K562 (cell line): ENCODE measurements around the gene CSF1. TPM values are rescaled to one million over a fixed set of nuclear protein-coding genes. Genes with fewer than 3 reads are reported as not detected.

Experiments used
- ARHGAP35 ChIP-seq: fragments of 450-650 bp; IDR thresholded peaks from 2 replicates; pipeline ENCODE4 v1.6.1; 2018; ENCODE audit not compliant: partially characterized antibody
- BCOR ChIP-seq: fragments of 450-650 bp; IDR thresholded peaks from 2 replicates; pipeline ENCODE4 v1.6.1; 2016
- CBFA2T2 ChIP-seq: fragments of 450-650 bp; conservative IDR thresholded peaks from 2 replicates; pipeline ENCODE4 v1.6.1; 2017; ENCODE audit warnings: mild to moderate bottlenecking
- DMBX1 ChIP-seq: fragments of 250-450 bp; sonication (Bioruptor Pico); IDR thresholded peaks from 2 replicates; pipeline ENCODE4 v1.8.0; 2022; ENCODE audit warnings: inconsistent platforms, mild to moderate bottlenecking, moderate library complexity, borderline replicate concordance
- EZH2 ChIP-seq: IDR thresholded peaks from 2 replicates; pipeline ENCODE4 v1.6.1; 2012; ENCODE audit warnings: low read depth, mild to moderate bottlenecking, inconsistent platforms, low read length, borderline replicate concordance
- GTF2F1 ChIP-seq: IDR thresholded peaks from 2 replicates; pipeline ENCODE4 v1.6.1; 2011; ENCODE audit warnings: low read depth, low read length, improper control_type of control experiment
- HDAC2 ChIP-seq: fragments of 450-650 bp; IDR thresholded peaks from 2 replicates; pipeline ENCODE4 v1.6.1; 2016; ENCODE audit warnings: mild to moderate bottlenecking
- LARP7 ChIP-seq: fragments of 450-650 bp; IDR thresholded peaks from 2 replicates; pipeline ENCODE4 v1.6.1; 2016
- NCOA2 ChIP-seq, 2 experiments: fragments of 450-650 bp; IDR thresholded peaks; 2 replicates each; pipeline ENCODE4 v1.6.1; 2018; ENCODE audit warnings: mild to moderate bottlenecking in 2 of 2, moderate library complexity in 1 of 2; ENCODE audit not compliant: partially characterized antibody in 2 of 2
- PHTF2 ChIP-seq: fragments of 250-450 bp; sonication (Bioruptor Pico); IDR thresholded peaks from 2 replicates; pipeline ENCODE4 v1.5.0; 2021; ENCODE audit warnings: mild to moderate bottlenecking
- RBM34 ChIP-seq: fragments of 200-400 bp; formaldehyde crosslinking; IDR thresholded peaks from 2 replicates; pipeline ENCODE4 v1.6.1; 2018; ENCODE audit warnings: low read length, borderline replicate concordance; ENCODE audit not compliant: insufficient read depth
- RBM39 ChIP-seq: fragments of 200-400 bp; formaldehyde crosslinking; optimal IDR thresholded peaks from 2 replicates; pipeline ENCODE3; 2018; ENCODE audit warnings: low read depth, low read length
- RFX1 ChIP-seq: fragments of 450-650 bp; IDR thresholded peaks from 2 replicates; pipeline ENCODE4 v1.6.1; 2016; ENCODE audit warnings: mild to moderate bottlenecking, moderate library complexity
- SAFB ChIP-seq: fragments of 200-400 bp; formaldehyde crosslinking; IDR thresholded peaks from 2 replicates; pipeline ENCODE4 v1.6.1; 2017; ENCODE audit warnings: low read depth, low read length, borderline replicate concordance
- SMC3 ChIP-seq: conservative IDR thresholded peaks from 2 replicates; pipeline ENCODE4 v1.6.1; 2011; ENCODE audit warnings: low read depth, low read length, improper control_type of control experiment; ENCODE audit not compliant: insufficient read depth
- TCF7 ChIP-seq: sonication (generic); IDR thresholded peaks from 2 replicates; pipeline ENCODE4 v1.6.1; 2016; ENCODE audit warnings: antibody characterized with exemption, borderline replicate concordance
- TGIF2 ChIP-seq: sonication (generic); formaldehyde crosslinking; IDR thresholded peaks from 2 replicates; pipeline ENCODE4 v1.8.1; 2022; ENCODE audit warnings: mild to moderate bottlenecking, missing genetic modification reagents, moderate library complexity
- U2AF2 ChIP-seq: fragments of 200-400 bp; formaldehyde crosslinking; optimal IDR thresholded peaks from 2 replicates; pipeline ENCODE3; 2017; ENCODE audit warnings: low read depth, mild to moderate bottlenecking, low read length
- WHSC1 ChIP-seq: IDR thresholded peaks from one replicate; pipeline ENCODE4 v1.6.1; 2012; ENCODE audit warnings: low read length, control low read depth, inconsistent platforms
- ZBTB17 ChIP-seq: fragments of 450-650 bp; formaldehyde crosslinking; IDR thresholded peaks from 2 replicates; pipeline ENCODE4 v1.4.0; 2020; ENCODE audit warnings: mild to moderate bottlenecking
- ZNF143 ChIP-seq: sonication (generic); formaldehyde crosslinking; IDR thresholded peaks from 2 replicates; pipeline ENCODE4 v1.9.0; 2022; ENCODE audit warnings: mild to moderate bottlenecking, missing genetic modification reagents
- ZNF41 ChIP-seq: fragments of 250-450 bp; sonication (Bioruptor Pico); conservative IDR thresholded peaks from 2 replicates; pipeline ENCODE4 v1.4.0; 2020; ENCODE audit warnings: mild to moderate bottlenecking
- ZNF584 ChIP-seq: fragments of 200-800 bp; sonication (Bioruptor generic); IDR thresholded peaks from 2 replicates; pipeline ENCODE4 v1.6.1; 2016; ENCODE audit warnings: low read depth, mild to moderate bottlenecking, missing genetic modification characterization, missing compliant biosample characterization
- ZNF644 ChIP-seq: fragments of 200-800 bp; sonication (Bioruptor generic); IDR thresholded peaks from 2 replicates; pipeline ENCODE4 v1.6.1; 2016; ENCODE audit warnings: low read depth, missing genetic modification characterization, missing compliant biosample characterization
- ZNF699 ChIP-seq: fragments of 250-450 bp; sonication (Bioruptor Pico); IDR thresholded peaks from 2 replicates; pipeline ENCODE4 v1.8.0; 2021; ENCODE audit warnings: mild to moderate bottlenecking, moderate library complexity; ENCODE audit not compliant: insufficient replicate concordance
- polyA plus RNA-seq, 8 experiments: library from polyadenylated mRNA; depleted of rRNA in 4 of 8; stranded (reverse) in 5 of 8; unstranded in 3 of 8; fragments of >200 nt; fragmentation: Nextera tagmentation in 2 of 8; fragmentation: Illumina TruSeq in 1 of 8; extraction: Ambion mirVana in 2 of 8; extraction: Trizol in 1 of 8; gene quantifications; 2 replicates each; pipeline versions ENCODE4 v1.2.1 to v1.2.3, GENCODE V29; 2011 to 2014; ENCODE audit warnings: inconsistent platforms in 1 of 8, missing spikeins in 1 of 8
- total RNA-seq, 7 experiments: library from RNA; depleted of rRNA in 6 of 7; stranded (reverse); fragments of >200 nt in 6 of 7; fragmentation: Illumina TruSeq in 2 of 7; extraction: Trizol in 2 of 7; gene quantifications; 2 replicates each; pipeline versions ENCODE4 v1.2.1 to v1.2.3, GENCODE V29; 2011 to 2021; ENCODE audit warnings: low replicate concordance in 1 of 7
- TF ChIP-seq, protein P1 (sequence below): fragments of 450-650 bp; formaldehyde crosslinking; IDR thresholded peaks from 2 replicates; pipeline ENCODE4 v1.4.0; 2022; ENCODE audit warnings: missing genetic modification characterization
- TF ChIP-seq, protein P2 (sequence below): fragments of 250-450 bp; sonication (Bioruptor Pico); IDR thresholded peaks from 2 replicates; pipeline ENCODE4 v1.8.0; 2022; ENCODE audit warnings: moderate library complexity, mild to moderate bottlenecking, inconsistent platforms

The CSF1 gene
- total and polyA plus RNA-seq, 9 of the 15 experiments (the other 6 are each of a cell fraction or from before 2014, with no cell fraction given), result 0.18 to 11.8 (median 2.8) TPM

DNA sequence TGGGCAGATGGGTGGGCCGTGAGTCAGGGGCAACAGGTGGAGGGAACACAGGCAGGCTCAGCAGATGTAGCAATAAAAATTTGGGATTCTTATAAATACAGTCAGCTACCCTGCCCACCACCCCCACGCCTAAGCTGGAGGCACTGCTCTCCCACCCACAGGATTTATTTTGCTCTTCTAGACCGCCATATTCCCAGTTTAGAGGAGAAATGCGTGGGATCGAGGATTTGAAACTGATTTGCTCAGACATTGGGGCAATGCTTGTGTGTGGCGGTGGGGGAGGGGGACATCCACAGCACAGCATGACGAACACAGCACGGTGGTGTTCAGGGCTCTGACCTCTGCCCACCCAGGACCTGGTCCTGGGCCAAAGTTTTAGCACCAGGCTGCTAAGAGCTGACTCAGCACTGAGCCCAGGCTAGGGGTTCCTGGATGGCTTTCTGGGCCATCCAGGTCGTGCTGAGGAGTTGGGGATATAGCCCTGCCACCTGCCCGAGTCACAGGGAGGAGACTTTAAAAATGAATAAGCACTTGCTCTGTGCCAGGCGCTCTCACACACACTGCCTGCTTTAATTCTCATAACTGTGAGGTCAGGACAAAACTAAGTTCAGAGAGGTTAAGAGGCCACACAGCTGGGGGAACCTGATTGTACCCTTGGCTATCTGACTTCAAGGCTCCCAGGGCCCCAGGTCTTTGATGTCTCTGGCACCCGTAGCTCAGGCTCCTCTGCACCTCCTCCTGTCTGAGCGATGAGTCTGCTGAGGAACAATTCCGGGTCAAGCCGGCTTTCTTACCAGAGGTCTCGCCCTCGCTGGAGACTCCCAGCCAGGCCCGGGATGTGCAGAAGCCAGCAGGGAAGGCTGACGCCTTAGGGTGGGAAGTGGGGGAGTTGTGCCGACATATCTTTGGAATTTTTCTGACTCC, 29.4 kb upstream of the CSF1 start (continued):
- TF ChIP-seq, protein P1, sequence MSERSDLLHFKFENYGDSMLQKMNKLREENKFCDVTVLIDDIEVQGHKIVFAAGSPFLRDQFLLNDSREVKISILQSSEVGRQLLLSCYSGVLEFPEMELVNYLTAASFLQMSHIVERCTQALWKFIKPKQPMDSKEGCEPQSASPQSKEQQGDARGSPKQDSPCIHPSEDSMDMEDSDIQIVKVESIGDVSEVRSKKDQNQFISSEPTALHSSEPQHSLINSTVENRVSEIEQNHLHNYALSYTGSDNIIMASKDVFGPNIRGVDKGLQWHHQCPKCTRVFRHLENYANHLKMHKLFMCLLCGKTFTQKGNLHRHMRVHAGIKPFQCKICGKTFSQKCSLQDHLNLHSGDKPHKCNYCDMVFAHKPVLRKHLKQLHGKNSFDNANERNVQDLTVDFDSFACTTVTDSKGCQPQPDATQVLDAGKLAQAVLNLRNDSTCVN (CRISPR knock-in tag), result no peak
- TF ChIP-seq WHSC1, result no peak
- TF ChIP-seq ZNF644 (tag), result no peak
- no peak for TF ChIP-seq RFX1
- peak; percentile 16; the same call in 1 of the 2 replicates for TF ChIP-seq DMBX1
- 0 out of 2 replicates have a peak, but pooled peaks have one; percentile 28 for TF ChIP-seq HDAC2
- TF ChIP-seq ZBTB17 (CRISPR knock-in tag), result no peak
- no peak for TF ChIP-seq RBM39
- no peak for TF ChIP-seq SMC3
- TF ChIP-seq SAFB, result no peak
- TF ChIP-seq PHTF2, result no peak
- TF ChIP-seq EZH2, result no peak
- peak; percentile 84 for TF ChIP-seq BCOR
- no peak for TF ChIP-seq ZNF584 (CRISPR knock-in tag)
- TF ChIP-seq CBFA2T2, result peak; percentile 70
- no peak for TF ChIP-seq TCF7
- TF ChIP-seq GTF2F1, result no peak
- no peak for TF ChIP-seq ZNF41 (CRISPR knock-in tag)
- TF ChIP-seq ZNF699 (CRISPR knock-in tag), result no peak
- no peak for TF ChIP-seq U2AF2
- TF ChIP-seq ARHGAP35, result no peak
- TF ChIP-seq ZNF143 (CRISPR knock-in tag), result no peak
- no peak for TF ChIP-seq NCOA2 (IDR thresholded peaks at IDR 0.05; ENCODE audit: partially characterized antibody in 2 of 2)
- TF ChIP-seq RBM34, result no peak
- TF ChIP-seq, protein P2, sequence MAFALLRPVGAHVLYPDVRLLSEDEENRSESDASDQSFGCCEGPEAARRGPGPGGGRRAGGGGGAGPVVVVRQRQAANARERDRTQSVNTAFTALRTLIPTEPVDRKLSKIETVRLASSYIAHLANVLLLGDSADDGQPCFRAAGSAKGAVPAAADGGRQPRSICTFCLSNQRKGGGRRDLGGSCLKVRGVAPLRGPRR, result no peak
- no peak for TF ChIP-seq TGIF2 (CRISPR knock-in tag)
- no peak for TF ChIP-seq LARP7
